ENCODE data around the gene WASL.

GRCh38 chr7:123747620-123748141 is 1.1 kb downstream of the WASL start:
- TF ChIP-seq CTCF (optimal IDR thresholded peaks at IDR 0.05 in 1 of 3, IDR thresholded peaks at IDR 0.05 in 1 of 3, conservative IDR thresholded peaks at IDR 0.05 in 1 of 3; ENCODE audit: extremely low read depth in 1 of 3, insufficient read depth in 2 of 3, low read length in 3 of 3): no peak
- TF ChIP-seq EZH2 (IDR thresholded peaks at IDR 0.05; ENCODE audit: low read length): no peak
